HUDEP-2 (cell line): ENCODE measurements around the gene POLD2.
A peak's percentile ranks its signal among the peaks of the same experiment; 100 is the strongest.

Experiments used
- DNase-seq, 76 experiments: peaks; one replicate each; lab custom pipeline; 2025; ENCODE audit not compliant: unreplicated experiment in 76 of 76; lab: John Stamatoyannopoulos, UW

POLD2 gene

GRCh38 chr7:44084701-44085100 lies 38.6 kb downstream of the POLD2 start:
- DNase-seq = no peak

- DNase-seq = no peak
Observed at GRCh38 chr7:44083796-44084195, 39.6 kb downstream of the POLD2 start.

- peak in 75 of 76 experiments; percentile 56 to 99 (median 97) for DNase-seq
Observed at GRCh38 chr7:44082541-44083207, 40.7 kb downstream of the POLD2 start.

- peak in 72 of 76 experiments; percentile 17 to 88 (median 65) for DNase-seq
Observed at GRCh38 chr7:44081266-44081748, 42.0 kb downstream of the POLD2 start.

- DNase-seq = peak in 1 of 76 experiments; percentile 45
Observed at GRCh38 chr7:44080686-44081265, 42.6 kb downstream of the POLD2 start.

GRCh38 chr7:44080118-44080517 lies 43.2 kb downstream of the POLD2 start:
- no peak for DNase-seq

- no peak for DNase-seq
Observed at GRCh38 chr7:44079331-44080021, 43.9 kb downstream of the POLD2 start.

GRCh38 chr7:44078521-44078920 lies 44.8 kb downstream of the POLD2 start:
- DNase-seq = no peak

GRCh38 chr7:44077681-44078091 lies 45.7 kb downstream of the POLD2 start:
- DNase-seq = no peak

GRCh38 chr7:44077061-44077460 lies 46.3 kb downstream of the POLD2 start:
- no peak for DNase-seq

GRCh38 chr7:44076101-44076895 lies 47.0 kb downstream of the POLD2 start:
- no peak for DNase-seq

- no peak for DNase-seq
Observed at GRCh38 chr7:44075296-44076075, 47.9 kb downstream of the POLD2 start.

- no peak for DNase-seq
Observed at GRCh38 chr7:44074349-44074695, 49.0 kb downstream of the POLD2 start.

- DNase-seq = no peak
Observed at GRCh38 chr7:44073664-44074348, 49.5 kb downstream of the POLD2 start.

GRCh38 chr7:44072364-44073231 lies 50.8 kb downstream of the POLD2 start:
- DNase-seq = peak in 50 of 76 experiments; percentile 3 to 63 (median 29)

GRCh38 chr7:44071726-44072363 lies 51.5 kb downstream of the POLD2 start:
- no peak for DNase-seq

- peak in 3 of 76 experiments; percentile 10 to 28 (median 26) for DNase-seq
Observed at GRCh38 chr7:44068054-44068453, 55.3 kb downstream of the POLD2 start.
